ENCODE data around the gene MMP20.

DNA sequence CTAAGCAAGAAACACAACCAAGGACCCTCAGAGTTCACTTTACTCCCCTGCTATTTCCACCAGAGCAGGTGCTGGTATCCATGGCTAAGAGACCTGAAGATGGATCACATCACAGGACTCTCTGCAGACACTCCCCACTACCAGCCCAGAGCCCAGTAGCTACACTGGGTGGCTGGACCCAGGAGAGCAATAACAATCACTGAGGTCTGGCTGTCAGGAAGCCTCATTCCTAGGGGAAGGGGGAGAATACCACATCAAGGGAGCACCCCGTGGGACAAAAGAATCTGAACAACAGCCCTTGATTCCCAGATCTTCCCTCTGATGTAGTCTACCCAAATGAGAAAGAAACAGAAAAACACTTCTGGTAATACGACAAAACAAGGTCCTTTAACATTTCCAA lies 85.6 kb downstream of the MMP20 start:
- TF ChIP-seq REST (IDR thresholded peaks at IDR 0.05; ENCODE audit: low read depth) = no peak
- no peak for TF ChIP-seq EGR1 (IDR thresholded peaks at IDR 0.05)
- no peak for TF ChIP-seq EP300 (IDR thresholded peaks at IDR 0.05; ENCODE audit: borderline replicate concordance)
- no peak for TF ChIP-seq RAD21 (IDR thresholded peaks at IDR 0.05; ENCODE audit: low read depth)
- TF ChIP-seq, protein P1, sequence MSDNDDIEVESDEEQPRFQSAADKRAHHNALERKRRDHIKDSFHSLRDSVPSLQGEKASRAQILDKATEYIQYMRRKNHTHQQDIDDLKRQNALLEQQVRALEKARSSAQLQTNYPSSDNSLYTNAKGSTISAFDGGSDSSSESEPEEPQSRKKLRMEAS (IDR thresholded peaks at IDR 0.05) = no peak
- TF ChIP-seq NFIC (IDR thresholded peaks at IDR 0.05) = no peak
- no peak for TF ChIP-seq TEAD4 (IDR thresholded peaks at IDR 0.05)
